Hypothalamus (tissue), 51 donors: ENCODE data around the gene RAB43.
"Not testable (repeated sequence)": the region's sequence is repeated elsewhere in the genome, so short reads cannot be mapped to it uniquely, and the experiment has no call there.

Source experiments
- DNase-seq, 51 donors: peaks; one replicate each; lab custom pipeline; 2025; lab: John Stamatoyannopoulos, UW

The RAB43 gene

DNA sequence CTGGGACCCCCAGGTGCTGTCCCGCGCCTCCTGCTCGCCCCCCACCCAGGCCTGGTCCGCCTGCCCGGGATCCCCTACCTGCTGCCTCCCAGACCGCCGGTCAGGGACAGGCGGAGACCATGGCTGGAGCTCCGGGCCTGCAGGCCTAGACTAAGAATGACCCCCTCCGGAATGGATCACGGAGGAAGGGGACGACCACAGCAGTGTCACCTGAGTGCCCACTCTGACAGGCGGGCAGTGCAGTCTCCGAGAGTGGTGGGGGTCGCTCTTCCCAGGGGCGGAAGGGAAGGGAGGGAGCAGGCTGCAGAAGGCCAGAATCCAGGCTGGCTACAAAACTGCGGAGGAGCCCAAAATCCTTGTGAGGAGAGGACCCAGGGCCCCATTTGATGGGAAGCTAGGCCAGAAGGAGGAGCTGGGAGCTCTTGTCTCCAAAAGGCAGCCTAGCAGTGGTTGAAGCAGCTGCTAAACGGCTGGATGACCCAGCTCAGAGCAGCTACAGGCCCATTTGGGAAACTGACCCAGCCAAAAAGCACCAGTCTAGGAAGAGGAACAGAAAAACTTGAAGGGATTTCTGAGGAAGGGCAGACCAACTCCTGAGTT lies 908 bp upstream of the RAB43 start:
- DNase-seq = peak in 2 of 51 donors; percentile 37 to 41

- DNase-seq = peak in 3 of 51 donors; percentile 34 to 73 (median 54)
Measured at GRCh38 chr3:129121016-129121791, 400 bp downstream of the RAB43 start.

DNA sequence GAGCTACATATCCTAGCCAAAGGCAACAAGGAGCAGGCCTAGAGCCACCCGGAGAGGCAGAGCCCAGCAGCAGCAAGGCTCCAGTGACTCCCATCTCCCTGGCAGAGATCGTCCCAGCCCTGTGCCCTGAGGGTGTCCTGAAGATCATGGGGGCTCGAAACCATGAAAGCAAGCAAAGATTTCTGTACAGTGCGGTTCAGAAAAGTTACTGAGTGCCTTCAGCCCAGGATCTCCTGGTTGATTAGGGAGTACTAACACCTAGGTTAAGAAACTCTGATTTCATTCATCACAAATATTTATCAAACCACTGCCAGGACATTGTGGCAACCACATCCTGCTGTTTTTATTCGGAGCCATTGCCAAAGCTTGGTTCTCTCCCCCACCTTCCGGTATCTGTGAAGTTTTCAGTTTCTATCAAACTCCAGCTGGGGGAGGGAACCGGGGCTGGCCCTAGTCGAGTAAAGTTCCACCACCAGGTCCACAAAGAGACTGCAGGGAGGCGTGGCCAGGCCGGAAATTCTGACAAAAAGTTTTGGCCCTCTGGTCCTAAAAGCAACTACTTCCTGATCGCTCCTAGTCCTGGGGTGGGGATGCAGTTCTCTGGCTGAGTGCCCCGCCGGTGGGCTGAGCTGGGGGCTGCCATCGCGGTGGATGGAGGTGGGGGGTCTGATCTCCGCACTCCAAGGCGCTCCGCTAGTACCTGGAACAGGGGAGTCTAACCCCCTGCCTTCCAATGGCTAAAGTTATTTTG lies 1.2 kb downstream of the RAB43 start:
- peak in 34 of 51 donors; percentile 5 to 62 (median 26) for DNase-seq

DNA sequence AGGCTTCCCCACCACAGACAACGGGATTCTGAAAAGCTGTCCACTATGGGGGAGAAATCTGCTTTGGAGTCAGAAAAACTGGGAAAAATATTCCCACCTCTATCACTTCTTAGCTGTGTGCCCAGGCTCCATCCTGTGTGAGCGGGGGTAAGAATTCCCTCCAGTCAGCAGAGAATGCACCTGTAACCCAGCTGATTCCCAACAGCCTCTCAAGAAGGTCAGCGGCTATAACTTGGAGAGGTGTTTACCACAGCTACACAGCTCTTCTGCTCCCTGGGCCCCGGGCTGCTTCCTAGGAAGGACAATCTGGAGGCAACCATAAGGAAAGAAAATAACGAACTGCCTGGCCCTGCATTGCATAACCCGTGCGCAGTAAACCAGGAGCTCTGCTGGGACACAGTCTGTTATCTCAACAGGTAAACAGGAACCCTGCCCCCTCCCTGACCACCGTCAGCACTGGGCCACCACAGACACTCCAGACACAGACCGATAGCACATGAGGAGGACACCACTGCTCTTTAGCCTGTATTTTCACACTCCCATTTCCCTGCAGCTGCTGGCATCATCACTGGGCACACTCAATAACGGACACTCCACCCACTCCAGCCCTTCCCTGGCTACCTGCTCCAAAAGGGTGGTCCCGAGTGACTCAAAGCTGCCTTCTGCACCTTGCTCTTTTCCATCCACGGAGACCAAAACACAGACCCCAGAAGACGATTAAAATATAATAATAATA lies 2.1 kb downstream of the RAB43 start:
- DNase-seq = no peak

GRCh38 chr3:129118745-129119144 lies 2.9 kb downstream of the RAB43 start:
- no peak for DNase-seq

GRCh38 chr3:129117134-129117533 lies 4.5 kb downstream of the RAB43 start:
- DNase-seq = no peak

DNA sequence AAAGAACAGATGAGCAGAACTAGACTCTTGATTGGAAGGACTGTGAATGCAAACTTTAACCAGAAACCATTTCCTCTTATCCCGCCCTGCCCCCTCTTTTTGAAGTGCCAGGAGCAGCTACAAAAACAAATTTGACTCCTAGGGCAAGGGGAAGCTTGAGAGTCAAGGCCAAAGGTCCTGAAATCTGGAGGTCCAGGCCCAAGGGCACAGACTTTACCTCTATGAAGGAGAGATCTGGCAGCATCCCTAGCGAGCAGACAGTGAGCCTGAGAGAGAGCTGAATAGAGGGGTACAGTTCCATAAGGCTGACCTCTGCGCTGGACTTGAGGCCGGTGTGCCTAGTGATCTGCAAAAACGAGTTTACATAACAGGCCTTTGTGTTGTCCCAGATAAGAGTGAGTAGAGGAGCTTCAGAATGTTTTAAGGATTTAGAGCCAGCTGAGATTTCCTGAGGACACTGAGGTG lies 5.1 kb downstream of the RAB43 start:
- DNase-seq = no peak

- no peak for DNase-seq
Measured at GRCh38 chr3:129114455-129114854, 7.1 kb downstream of the RAB43 start.

DNA sequence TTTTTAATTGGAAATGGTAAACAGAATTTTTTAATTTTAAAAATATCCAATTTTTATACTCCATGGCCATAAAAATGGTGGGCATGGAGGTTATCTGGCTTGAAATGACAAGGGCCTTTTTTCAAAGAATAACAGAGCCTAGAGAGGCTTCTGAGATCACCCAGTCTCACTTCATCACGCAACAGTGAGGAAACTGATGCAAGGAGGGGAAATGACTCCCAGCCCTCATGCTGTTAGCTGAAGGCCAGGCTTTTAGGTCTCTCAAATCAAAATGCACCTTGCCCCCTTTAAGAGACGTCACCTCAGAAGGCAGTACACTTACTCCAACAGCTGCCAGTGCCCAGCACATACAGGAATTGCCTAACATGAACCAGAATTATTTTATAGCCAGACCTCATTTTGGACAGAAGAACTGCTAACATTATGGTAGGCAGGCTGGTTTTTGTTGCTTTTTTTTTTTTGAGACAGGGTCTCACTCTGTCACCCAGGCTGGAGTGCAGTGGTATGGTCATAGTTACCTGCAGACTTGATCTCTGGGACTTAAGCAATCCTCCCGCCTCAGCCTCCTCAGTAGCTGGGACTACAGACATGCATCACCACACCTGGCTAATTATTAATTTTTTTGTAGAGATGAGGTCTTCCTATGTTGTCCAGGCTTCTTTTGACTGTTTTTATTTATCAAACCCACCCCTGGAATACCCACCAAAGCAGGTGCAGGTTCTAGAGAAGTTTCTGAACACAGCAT lies 9.1 kb downstream of the RAB43 start:
- DNase-seq = no peak

DNA sequence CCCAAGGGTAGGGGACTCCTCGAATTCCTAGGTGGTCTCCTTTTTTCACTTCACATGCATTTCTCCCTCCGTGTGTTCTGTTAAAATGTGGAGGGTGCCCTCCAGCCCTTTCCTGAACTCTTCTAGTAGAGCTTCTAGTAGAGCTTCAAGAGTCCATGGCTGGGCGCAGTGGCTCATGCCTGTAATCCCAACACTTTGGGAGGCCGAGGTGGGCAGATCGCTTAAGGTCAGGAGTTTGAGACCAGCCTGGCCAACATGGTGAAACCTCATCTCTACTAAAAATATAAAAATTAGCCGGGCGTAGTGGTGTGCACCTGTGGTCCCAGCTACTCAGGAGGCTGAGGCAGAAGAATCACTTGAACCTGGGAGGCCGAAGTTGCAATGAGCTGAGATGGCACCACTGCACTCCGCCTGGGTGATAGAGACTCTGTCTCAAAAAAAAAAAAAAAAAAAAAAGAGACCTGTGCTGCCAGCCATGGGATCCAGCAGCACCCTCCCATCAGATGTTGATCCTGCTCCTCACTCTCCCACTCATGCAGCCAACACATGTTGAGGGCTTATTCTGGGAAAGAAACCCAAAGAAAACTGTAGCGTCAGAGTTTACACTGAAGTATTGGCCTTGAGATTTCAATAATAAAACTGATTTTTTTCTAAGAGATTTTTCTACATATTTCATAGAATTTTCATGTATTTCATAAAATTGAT lies 10.4 kb downstream of the RAB43 start:
- not testable (repeated sequence) for DNase-seq

GRCh38 chr3:129107793-129108192 lies 13.8 kb downstream of the RAB43 start:
- DNase-seq = no peak

DNA sequence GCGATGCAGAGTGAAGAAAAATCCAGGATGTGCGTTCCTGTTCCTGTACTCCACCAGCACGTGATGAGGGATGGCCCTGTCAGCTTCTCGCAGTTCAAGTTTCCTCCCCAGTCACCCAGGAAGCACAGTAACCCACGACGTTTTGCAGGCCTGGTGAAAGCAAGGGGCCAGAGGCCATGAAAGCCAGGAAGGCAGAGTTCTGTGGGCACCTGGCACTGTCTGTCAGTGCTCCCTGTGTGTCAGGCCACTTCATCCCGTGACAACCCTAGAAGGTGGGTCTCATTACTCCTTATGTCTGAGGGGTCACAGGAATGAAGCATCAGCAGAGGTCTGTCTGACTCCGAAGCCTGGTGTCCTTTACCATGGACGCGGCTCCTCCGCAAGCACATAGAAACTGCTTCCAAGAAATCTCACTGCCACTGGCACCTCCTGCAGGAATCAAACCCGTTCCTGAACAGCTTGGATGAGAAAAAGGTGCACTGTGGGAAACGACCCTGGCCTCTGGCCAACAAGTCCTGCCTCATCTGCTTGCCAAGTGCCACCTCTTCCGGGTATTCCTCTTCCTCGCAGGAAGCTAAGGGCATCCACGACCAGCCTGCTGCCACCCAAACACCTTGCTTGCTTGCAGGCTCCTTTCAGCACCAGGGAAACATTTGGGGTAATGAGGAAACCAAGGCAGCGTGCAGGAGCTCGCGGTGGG lies 14.6 kb downstream of the RAB43 start:
- DNase-seq = no peak

DNA sequence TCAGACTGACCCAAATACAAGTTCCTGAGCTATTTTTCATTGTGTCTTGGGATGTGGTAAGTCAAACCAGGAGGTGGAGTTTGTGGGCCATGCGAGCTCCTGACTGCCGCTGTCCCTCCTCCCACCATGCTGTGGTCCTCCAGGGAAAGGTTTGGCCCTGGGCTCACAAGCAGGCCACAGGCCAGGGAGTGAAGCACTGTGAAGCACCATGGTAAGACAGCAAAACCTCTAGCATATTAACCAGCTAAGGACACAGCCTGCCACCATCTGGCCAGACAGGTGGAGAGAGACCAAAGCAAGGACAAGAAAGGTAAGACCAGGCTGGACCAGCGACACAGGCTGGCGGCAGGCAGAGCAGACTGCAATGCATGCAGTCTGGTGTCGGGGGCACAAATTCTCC lies 15.3 kb downstream of the RAB43 start:
- no peak for DNase-seq

DNA sequence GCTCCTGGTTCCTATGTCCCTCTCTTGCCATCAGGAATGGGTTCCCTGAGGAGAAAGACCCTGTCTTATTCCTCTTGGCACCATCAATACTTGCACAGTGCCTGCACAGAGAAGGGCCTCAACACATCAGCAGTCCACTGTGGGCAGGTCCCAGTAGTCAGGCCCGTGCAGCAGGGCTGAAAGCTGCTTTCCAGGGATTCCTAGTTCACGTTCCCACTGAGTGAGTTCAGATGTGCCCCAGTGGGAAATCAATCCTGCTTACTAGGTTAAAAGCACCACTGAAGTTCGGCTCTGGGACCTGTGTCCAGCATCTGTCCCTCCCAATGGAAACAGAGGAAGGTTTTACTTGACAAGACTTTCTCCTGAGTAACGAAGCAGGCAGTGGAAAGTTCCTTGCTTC lies 15.7 kb downstream of the RAB43 start:
- DNase-seq = no peak

DNA sequence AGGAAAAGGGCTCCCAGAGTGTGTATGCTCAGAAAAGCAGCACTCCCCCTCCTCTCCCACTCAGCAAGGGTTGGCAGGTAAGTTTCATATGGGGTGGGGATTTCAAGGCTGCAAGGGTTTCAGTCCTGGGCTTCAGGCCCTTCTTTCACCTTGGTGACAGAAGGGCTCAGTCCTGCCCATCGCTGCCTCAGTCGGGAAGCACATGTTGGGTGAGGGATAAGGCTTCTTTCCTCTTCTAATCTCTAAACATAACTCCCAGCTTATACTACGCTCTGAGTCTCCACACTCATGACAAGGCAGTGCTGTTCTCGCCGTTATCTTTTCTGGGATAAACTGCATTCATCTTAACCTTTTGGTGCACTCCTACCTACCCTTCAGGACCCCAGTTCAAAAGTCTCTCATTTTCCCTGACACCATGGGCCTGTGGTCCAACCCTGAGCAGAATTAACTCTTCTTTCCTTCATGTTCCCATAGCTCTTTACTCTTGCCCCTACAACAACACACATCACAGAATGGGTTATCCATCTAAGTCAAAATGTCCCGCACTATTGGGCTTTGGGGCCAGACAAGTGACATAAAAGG lies 17.0 kb downstream of the RAB43 start:
- DNase-seq = no peak

DNA sequence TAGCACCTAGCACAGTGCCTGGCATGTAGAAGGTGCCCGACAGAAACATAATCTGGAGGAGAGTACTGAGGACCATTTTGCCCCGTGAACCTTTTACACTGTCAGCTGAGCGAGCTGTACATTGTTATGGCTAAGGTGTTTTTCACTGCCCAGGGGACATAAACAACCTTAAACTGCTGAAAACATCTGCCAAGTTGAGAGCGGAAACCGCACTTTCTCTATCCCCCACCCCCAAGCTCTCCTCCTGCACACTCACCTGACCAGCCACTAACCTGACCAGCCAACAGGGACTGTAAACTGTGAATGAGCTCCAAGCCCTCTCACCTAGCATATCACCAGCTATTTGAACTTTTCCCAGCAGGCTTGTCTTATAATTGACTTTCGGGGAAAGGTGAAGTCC lies 17.6 kb downstream of the RAB43 start:
- no peak for DNase-seq

DNA sequence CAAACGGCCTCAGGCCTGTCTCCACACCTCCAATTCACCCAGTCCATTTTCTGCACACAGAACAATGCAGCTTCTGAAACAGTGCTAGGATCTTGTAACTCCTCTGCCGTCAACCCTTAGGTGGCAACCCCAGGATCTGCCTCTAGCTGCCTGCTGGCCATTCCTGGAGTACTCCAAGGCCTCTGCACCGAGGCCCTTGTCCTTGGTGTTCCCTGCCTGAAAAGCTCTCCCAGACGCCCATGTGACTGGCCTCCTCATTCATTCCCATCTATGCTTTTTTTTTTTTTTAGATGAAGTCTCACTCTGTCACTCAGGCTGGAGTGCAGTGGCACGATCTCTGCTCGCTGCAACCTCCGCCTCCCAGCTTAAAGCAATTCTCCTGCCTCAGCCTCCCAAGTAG lies 18.3 kb downstream of the RAB43 start:
- DNase-seq = no peak

DNA sequence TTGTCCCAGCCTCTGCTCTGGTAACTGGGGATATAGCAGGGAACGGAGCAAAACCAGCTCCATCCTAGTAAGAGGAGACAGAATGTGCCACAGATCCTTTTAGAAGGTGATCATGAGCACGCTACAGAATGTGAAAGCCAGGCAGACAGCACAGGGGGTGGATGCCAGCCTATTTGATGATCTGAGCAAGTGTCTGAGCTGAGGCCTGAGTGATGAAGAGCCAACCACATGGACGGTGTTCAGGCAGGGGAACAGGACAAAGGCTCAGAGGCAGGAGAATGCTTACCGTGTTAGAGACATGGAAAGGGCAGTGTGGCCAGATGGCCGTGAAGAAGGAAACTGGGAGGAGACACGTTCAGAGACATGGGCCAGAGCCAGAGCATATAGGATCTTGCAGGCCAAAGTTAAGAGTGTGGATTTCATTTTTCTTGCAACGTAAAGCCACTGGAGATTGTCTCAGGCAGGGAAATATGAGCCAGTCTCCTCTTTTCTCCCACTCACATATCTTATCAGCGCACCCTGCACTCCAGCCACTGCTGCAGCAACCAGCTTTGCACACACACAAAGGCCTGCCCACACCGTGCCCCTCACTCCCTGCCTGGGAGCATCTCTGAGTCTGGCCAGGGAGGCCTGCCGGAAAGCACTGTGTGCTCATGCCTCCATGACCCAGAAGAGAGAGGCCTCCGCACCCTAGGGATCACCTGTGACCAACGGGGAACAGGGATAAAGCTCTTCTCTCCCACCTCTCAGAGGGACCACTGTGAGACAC lies 20.1 kb downstream of the RAB43 start:
- no peak for DNase-seq
